IPS-18a (cell line): ENCODE measurements around the gene SLC25A13.
A peak's percentile ranks its signal among the peaks of the same experiment; 100 is the strongest.
"Not testable (repeated sequence)": the region's sequence is repeated elsewhere in the genome, so short reads cannot be mapped to it uniquely, and the experiment has no call there.

ENCODE experiments used
- H3K27ac ChIP-seq: one replicate; pipeline ENCODE4 v1.5.1; 2013; ENCODE audit warnings: low read length
- H3K27me3 ChIP-seq: one replicate; pipeline ENCODE4 v1.6.1; 2013; ENCODE audit warnings: mild to moderate bottlenecking, low read length; ENCODE audit not compliant: control insufficient read depth, insufficient read depth
- H3K36me3 ChIP-seq: one replicate; pipeline ENCODE4 v1.6.1; 2013; ENCODE audit warnings: low read depth, low read length; ENCODE audit not compliant: control insufficient read depth
- H3K4me1 ChIP-seq: one replicate; pipeline ENCODE4 v1.6.1; 2013; ENCODE audit warnings: low read depth, low read length; ENCODE audit not compliant: control insufficient read depth
- H3K4me3 ChIP-seq: one replicate; pipeline ENCODE4 v1.5.1; 2013; ENCODE audit warnings: low read length
- H3K9ac ChIP-seq: one replicate; pipeline ENCODE4 v1.6.1; 2013; ENCODE audit warnings: mild to moderate bottlenecking, low read length, moderate library complexity
- H3K9me3 ChIP-seq: one replicate; pipeline ENCODE4 v1.6.1; 2013; ENCODE audit warnings: low read depth, low read length; ENCODE audit not compliant: control insufficient read depth

Gene SLC25A13, protein sequence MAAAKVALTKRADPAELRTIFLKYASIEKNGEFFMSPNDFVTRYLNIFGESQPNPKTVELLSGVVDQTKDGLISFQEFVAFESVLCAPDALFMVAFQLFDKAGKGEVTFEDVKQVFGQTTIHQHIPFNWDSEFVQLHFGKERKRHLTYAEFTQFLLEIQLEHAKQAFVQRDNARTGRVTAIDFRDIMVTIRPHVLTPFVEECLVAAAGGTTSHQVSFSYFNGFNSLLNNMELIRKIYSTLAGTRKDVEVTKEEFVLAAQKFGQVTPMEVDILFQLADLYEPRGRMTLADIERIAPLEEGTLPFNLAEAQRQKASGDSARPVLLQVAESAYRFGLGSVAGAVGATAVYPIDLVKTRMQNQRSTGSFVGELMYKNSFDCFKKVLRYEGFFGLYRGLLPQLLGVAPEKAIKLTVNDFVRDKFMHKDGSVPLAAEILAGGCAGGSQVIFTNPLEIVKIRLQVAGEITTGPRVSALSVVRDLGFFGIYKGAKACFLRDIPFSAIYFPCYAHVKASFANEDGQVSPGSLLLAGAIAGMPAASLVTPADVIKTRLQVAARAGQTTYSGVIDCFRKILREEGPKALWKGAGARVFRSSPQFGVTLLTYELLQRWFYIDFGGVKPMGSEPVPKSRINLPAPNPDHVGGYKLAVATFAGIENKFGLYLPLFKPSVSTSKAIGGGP

GRCh38 chr7:96321658-96322372 lies at the start of gene SLC25A13:
TSS of gene SLC25A13 (minus strand) at chr7:96322098. CDS start at chr7:96321956, 142 bp downstream.
- peak within 1 kb of the TSS; percentile 93 for H3K9ac ChIP-seq
- peak within 1 kb of the TSS; percentile 82 for H3K27ac ChIP-seq
- H3K36me3 ChIP-seq = no peaks in the 10 kb centered on the region
- H3K9me3 ChIP-seq = no peaks in the 10 kb centered on the region
- H3K4me3 ChIP-seq = peak within 1 kb of the TSS; percentile 86
- no peaks in the 10 kb centered on the region for H3K27me3 ChIP-seq
- H3K4me1 ChIP-seq = peaks cover 19% of the 10 kb centered on the region

DNA sequence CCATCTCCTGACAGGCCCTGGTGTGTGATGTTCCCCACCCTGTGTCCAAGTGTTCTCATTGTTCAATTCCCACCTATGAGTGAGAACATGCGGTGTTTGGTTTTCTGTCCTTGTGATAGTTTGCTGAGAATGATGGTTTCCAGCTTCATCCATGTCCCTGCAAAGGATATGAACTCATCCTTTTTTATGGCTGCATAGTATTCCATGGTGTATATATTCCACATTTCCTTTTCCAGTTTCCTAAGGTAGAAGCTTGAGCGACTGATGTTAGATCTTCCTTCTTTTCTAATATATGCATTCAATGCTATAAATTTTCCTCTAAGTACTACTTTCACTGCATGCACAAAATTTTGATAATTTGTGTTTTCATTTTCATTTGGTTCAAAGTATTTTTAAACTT lies 44.0 kb upstream of the SLC25A13 start:
- H3K4me1 ChIP-seq, H3K36me3 ChIP-seq, H3K27ac ChIP-seq, H3K27me3 ChIP-seq, H3K9ac ChIP-seq, H3K4me3 ChIP-seq, H3K9me3 ChIP-seq: not testable (repeated sequence)

DNA sequence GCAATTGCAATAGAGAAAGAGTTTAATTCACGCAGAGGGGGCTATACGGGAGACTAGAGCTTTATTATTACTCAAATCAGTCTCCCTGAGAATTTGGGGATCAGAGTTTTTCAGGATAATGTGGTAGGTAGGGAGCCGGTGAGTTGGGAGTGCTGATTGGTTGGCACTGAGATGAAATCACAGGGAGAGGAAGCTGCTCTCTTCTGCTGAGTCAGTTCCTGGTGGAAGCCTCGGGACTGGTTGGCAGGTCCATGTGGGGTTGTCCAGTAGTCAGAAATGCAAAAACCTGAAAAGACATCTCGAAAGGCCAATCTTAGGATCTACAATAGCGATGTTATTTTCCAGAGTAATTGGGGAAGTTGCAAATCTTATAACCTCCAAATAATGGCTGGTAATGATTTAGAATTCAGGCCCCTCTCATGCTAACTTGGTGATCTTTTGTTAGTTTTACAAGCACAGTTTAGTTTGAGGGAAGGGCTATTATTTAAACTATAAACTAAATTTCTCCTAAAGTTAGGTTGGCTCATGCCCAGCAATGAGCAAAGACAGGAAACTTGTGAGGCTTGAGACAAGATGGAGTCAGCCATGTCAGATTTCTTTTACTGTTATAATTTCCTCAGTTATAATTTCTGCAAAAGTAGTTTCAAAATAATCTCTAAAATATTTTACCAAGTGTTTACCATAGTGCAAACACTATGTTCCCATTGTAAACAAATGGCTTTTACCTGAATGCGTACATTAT lies 39.4 kb upstream of the SLC25A13 start:
- Histone ChIP-seq H3K4me1 (no peaks in the 10 kb centered on the region), H3K4me3 (no peak overlapping the region), H3K9ac (no peak overlapping the region), H3K36me3 (no peaks in the 10 kb centered on the region), H3K9me3 (no peaks in the 10 kb centered on the region), H3K27me3 (no peaks in the 10 kb centered on the region), H3K27ac (no peak overlapping the region)

GRCh38 chr7:96359876-96360275 lies 38.0 kb upstream of the SLC25A13 start:
- H3K36me3 ChIP-seq = no peaks in the 10 kb centered on the region
- H3K4me1 ChIP-seq = no peaks in the 10 kb centered on the region
- H3K9ac ChIP-seq = no peak overlapping the region
- H3K9me3 ChIP-seq = no peaks in the 10 kb centered on the region
- no peak overlapping the region for H3K27ac ChIP-seq
- H3K27me3 ChIP-seq = no peaks in the 10 kb centered on the region
- H3K4me3 ChIP-seq = no peak overlapping the region

DNA sequence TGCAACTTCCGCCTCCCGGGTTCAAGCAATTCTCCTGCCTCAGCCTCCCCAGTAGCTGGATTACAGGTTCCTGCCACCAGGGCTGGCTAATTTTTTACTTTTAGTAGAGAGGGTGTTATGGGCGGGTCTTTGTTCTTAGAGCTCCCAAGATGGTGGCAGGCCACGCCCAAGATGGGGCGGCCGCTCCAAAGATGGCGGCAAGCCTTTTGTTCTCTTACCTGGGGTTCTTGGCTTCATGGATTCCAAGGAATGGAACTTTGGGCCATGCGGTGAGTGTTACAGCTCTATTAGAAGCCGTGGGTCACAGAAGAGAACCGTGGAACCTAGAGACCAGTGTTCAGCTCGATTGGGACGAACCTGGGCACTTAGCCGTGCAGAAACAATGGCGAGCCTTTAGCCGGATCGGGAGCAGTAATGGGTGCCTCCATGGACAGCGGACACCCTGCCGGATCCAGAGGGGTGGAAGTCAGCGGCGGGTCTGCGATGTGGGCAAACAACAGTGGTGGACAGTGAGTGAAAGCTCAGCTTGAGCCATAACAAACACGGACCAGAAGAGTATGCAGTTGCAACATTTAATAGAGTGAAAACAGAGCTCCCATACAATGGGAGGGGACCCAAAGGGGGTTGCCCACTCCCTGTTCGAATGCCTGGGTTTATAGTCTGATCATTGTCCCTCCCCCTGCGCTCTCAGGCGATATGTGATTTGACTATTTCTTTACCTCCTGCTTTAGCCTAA lies 36.5 kb upstream of the SLC25A13 start:
- not testable (repeated sequence) for H3K27ac ChIP-seq, H3K9me3 ChIP-seq, H3K36me3 ChIP-seq, H3K4me1 ChIP-seq, H3K4me3 ChIP-seq, H3K27me3 ChIP-seq, H3K9ac ChIP-seq

- H3K9me3 ChIP-seq = no peaks in the 10 kb centered on the region
- H3K36me3 ChIP-seq = no peaks in the 10 kb centered on the region
- H3K9ac ChIP-seq = no peak overlapping the region
- no peaks in the 10 kb centered on the region for H3K4me1 ChIP-seq
- no peaks in the 10 kb centered on the region for H3K27me3 ChIP-seq
- H3K27ac ChIP-seq = no peak overlapping the region
- no peak overlapping the region for H3K4me3 ChIP-seq
Measured at GRCh38 chr7:96355990-96356506, 34.1 kb upstream of the SLC25A13 start.

- no peak overlapping the region for H3K9ac ChIP-seq
- no peaks in the 10 kb centered on the region for H3K36me3 ChIP-seq
- H3K4me3 ChIP-seq = no peak overlapping the region
- no peaks in the 10 kb centered on the region for H3K27me3 ChIP-seq
- no peaks in the 10 kb centered on the region for H3K9me3 ChIP-seq
- H3K4me1 ChIP-seq = no peaks in the 10 kb centered on the region
- no peak overlapping the region for H3K27ac ChIP-seq
Measured at GRCh38 chr7:96354881-96355280, 33.0 kb upstream of the SLC25A13 start.

DNA sequence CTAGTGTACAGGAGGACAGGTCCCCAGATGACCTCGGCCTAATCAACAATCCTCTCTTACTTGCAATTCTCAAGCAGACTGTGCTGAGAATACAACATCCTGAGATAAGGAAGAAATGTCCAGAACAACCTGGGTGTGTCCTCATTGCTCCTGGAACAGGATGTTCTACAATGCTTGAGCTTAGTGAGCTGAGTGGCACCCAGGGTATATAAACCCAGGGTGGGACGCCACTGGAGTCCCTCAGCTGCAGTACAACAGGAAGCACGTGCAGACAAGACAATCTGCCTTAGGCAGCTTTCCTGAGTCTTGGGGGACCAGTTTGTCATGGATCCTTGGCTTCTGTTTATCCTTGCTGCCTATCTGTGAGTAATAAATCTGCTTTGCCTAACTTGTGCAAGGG lies 27.7 kb upstream of the SLC25A13 start:
- no peak overlapping the region for H3K4me3 ChIP-seq
- no peak overlapping the region for H3K9ac ChIP-seq
- H3K36me3 ChIP-seq = no peaks in the 10 kb centered on the region
- no peaks in the 10 kb centered on the region for H3K9me3 ChIP-seq
- H3K27ac ChIP-seq = no peak overlapping the region
- no peaks in the 10 kb centered on the region for H3K4me1 ChIP-seq
- no peaks in the 10 kb centered on the region for H3K27me3 ChIP-seq

- Histone ChIP-seq H3K9me3 (no peaks in the 10 kb centered on the region), H3K9ac (no peak overlapping the region), H3K27me3 (no peaks in the 10 kb centered on the region), H3K4me3 (no peak overlapping the region), H3K4me1 (no peaks in the 10 kb centered on the region), H3K36me3 (no peaks in the 10 kb centered on the region), H3K27ac (no peak overlapping the region)
Measured at GRCh38 chr7:96347471-96347870, 25.6 kb upstream of the SLC25A13 start.

- H3K4me1 ChIP-seq = no peaks in the 10 kb centered on the region
- H3K4me3 ChIP-seq = no peak overlapping the region
- H3K27ac ChIP-seq = no peak overlapping the region
- no peak overlapping the region for H3K9ac ChIP-seq
- no peaks in the 10 kb centered on the region for H3K27me3 ChIP-seq
- no peaks in the 10 kb centered on the region for H3K9me3 ChIP-seq
- H3K36me3 ChIP-seq = no peaks in the 10 kb centered on the region
Measured at GRCh38 chr7:96346293-96346953, 24.5 kb upstream of the SLC25A13 start.
